ENCODE results near the gene PROM1. TPM values are rescaled to one million over a fixed set of nuclear protein-coding genes. Genes with fewer than 3 reads are reported as not detected.

PROM1 gene
- total RNA-seq, 1 donor from 2014 or later, result 0.35 TPM

GRCh38 chr4:15948826-15949225 lies 135.0 kb downstream of the PROM1 start:
- no peak for DNase-seq (ENCODE audit: low spot score)

GRCh38 chr4:15947684-15948083 lies 136.1 kb downstream of the PROM1 start:
- DNase-seq (ENCODE audit: low spot score), result no peak

DNA sequence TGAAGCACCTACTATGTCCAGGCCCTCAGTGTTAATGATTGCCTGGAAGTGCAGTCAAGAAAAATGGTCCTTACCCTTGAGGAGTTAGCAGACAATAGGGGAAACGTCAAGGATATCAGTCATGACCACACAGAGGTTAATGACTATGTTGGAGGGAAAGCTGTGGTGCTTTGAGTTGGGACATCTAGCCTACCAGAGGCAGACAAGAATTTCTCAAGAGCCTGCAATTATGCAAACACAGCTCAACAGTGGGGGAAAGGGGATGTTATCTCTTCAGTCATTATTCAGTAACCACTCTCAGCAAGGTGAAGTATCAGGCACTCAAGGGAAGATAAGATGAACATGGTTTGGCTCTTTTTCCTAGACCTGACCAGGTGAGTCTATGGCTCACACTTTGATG lies 138.3 kb downstream of the PROM1 start:
- DNase-seq (ENCODE audit: low spot score), result no peak

GRCh38 chr4:15944895-15945294 lies 138.9 kb downstream of the PROM1 start:
- DNase-seq (ENCODE audit: low spot score), result no peak

GRCh38 chr4:15942283-15942682 lies 141.5 kb downstream of the PROM1 start:
- no peak for DNase-seq (ENCODE audit: low spot score)

GRCh38 chr4:15938640-15939039 lies 145.2 kb downstream of the PROM1 start, which contains the start of gene FGFBP1:
Gene FGFBP1, minus strand, starts transcription at chr4:15938740. Its CDS starts 2,108 bp downstream, at chr4:15936632.
- no peak for DNase-seq (ENCODE audit: low spot score)

- no peak for DNase-seq (ENCODE audit: low spot score)
Measured at GRCh38 chr4:15938182-15938581, 145.6 kb downstream of the PROM1 start.

GRCh38 chr4:15936495-15936894 lies 147.3 kb downstream of the PROM1 start:
- no peak for DNase-seq (ENCODE audit: low spot score)

GRCh38 chr4:15935504-15936402 lies 148.1 kb downstream of the PROM1 start:
- DNase-seq (ENCODE audit: low spot score), result no peak

GRCh38 chr4:15934259-15934658 lies 149.6 kb downstream of the PROM1 start:
- no peak for DNase-seq (ENCODE audit: low spot score)

GRCh38 chr4:15931451-15932210 lies 152.2 kb downstream of the PROM1 start:
- DNase-seq (ENCODE audit: low spot score), result no peak

- DNase-seq (ENCODE audit: low spot score), result no peak
Measured at GRCh38 chr4:15930314-15930713, 153.5 kb downstream of the PROM1 start.

- no peak for DNase-seq (ENCODE audit: low spot score)
Measured at GRCh38 chr4:15929540-15929939, 154.3 kb downstream of the PROM1 start.

GRCh38 chr4:15928883-15929282 lies 154.9 kb downstream of the PROM1 start:
- DNase-seq (ENCODE audit: low spot score), result no peak

DNA sequence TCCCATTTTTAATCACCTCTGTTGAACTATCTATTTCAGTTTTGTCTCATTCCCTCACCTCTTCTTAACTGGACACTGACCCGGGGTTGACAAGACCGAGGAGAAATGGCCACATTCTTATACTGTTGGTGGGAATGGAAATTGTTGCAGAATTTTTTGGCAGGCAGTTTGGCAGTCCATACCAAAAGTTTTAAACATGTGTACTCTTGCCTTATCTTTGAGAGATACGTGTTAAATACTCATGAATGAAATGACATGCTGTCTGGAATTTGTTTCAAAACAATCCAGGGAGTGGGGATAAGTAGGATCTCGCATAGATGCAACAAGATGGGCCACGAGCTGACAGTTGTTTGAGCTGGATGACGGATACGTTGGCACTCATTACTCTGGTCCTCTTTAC lies 157.3 kb downstream of the PROM1 start:
- DNase-seq (ENCODE audit: low spot score), result no peak

- DNase-seq (ENCODE audit: low spot score), result no peak
Measured at GRCh38 chr4:15925830-15926229, 158.0 kb downstream of the PROM1 start.

DNA sequence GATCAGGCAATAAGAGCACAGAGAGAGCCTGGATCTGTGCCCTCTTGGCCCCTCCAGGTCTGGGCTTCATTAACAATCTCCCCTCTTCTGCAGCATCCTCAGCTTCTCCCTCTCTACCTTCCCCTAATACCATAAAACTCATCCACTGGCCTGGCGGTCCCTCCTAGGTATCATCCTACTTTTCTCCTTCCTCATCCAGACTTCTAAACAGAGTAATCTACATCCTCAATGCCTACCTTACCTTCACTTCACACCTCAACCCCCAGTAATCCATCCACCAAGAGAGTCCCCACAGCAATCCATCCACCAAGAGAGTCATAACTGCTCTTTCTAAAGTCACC lies 162.3 kb downstream of the PROM1 start:
- DNase-seq (ENCODE audit: low spot score), result no peak

DNA sequence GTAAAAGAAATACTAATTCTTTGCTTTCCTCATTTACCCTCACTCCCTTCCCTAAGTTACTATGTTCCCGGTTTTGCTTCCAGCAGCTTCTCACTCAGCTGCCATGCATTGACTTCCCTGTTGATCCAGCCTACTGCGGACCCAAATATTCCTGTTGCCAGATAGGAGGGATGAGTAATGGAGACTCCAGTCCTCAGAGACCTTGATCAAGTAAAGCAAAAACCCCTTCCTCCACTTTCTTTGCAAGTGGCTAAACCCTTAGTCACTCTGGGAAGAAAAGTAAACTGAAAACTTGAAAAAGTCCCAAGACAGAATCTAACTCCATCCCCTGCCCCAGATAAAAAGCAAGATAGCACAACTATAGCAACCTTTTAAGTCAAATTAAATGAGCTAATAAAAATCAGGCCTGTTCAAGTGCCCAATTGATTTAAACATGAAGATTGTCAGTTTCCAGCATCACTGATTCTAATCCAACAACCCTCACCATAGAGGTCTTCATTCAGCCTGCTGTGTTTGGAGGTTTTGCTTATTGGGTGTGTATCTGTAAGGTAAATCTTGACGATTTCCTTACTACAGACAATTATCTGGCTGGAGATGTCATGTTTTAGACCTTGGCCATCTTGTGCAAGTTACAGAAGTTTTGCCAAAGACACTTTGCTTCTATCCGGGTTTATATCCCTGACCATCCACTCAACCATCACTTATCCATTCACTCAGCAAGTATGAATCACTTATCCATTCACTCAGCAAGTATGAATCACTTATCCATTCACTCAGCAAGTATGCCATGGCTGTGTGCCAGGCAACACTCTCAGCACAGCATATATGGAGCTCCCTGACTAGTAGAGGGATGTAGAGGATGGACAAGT lies 162.9 kb downstream of the PROM1 start:
- no peak for DNase-seq (ENCODE audit: low spot score)

GRCh38 chr4:15918484-15919129 lies 165.2 kb downstream of the PROM1 start:
- DNase-seq (ENCODE audit: low spot score), result no peak

All from mesenteric fat pad (tissue), 1 donor.